WTC11 (cell line): ENCODE data around the gene RPL11. TPM values are rescaled to one million over a fixed set of nuclear protein-coding genes. Genes with fewer than 3 reads are reported as not detected.

ENCODE experiments used
- ATAC-seq: fragments of 200-7000 bp; cut with Tn5 transposase; 2 replicates; pipeline ENCODE4 v1.10.0; 2021; ENCODE audit warnings: mild to moderate bottlenecking, moderate library complexity
- CTCF ChIA-PET: fragments of 300-600 bp; sonication (Branson Sonifier 250); formaldehyde crosslinking; loops from one replicate; lab custom pipeline; 2021; ENCODE audit warnings: antibody characterized with exemption; lab: Charles Lee
- POLR2A ChIA-PET: fragments of 350-600 bp; sonication (Branson Sonifier 250); formaldehyde crosslinking; loops from one replicate; lab custom pipeline; 2021; ENCODE audit warnings: antibody characterized with exemption; lab: Charles Lee
- DNase-seq: peaks from one replicate; pipeline ENCODE4 v3.0.0; 2021; ENCODE audit warnings: low spot score
- H3K27ac Mint-ChIP-seq: 2 replicates; pipeline ENCODE4 v1.8.0; 2021; ENCODE audit warnings: mixed read lengths
- H3K27me3 Mint-ChIP-seq: 2 replicates; pipeline ENCODE4 v1.8.0; 2021; ENCODE audit warnings: low read depth, mild to moderate bottlenecking, moderate library complexity, mixed read lengths
- H3K36me3 Mint-ChIP-seq: 2 replicates; pipeline ENCODE4 v1.8.0; 2021; ENCODE audit warnings: mixed read lengths
- H3K4me1 Mint-ChIP-seq: 2 replicates; pipeline ENCODE4 v1.8.0; 2022; ENCODE audit warnings: mixed read lengths
- H3K4me3 Mint-ChIP-seq: 2 replicates; pipeline ENCODE4 v1.8.0; 2021; ENCODE audit warnings: mild to moderate bottlenecking, moderate library complexity, mixed read lengths
- H3K9me3 Mint-ChIP-seq: 2 replicates; pipeline ENCODE4 v1.8.0; 2021; ENCODE audit warnings: mixed read lengths
- ATF1 ChIP-seq: sonication (generic); formaldehyde crosslinking; IDR thresholded peaks from 2 replicates; pipeline ENCODE4 v1.8.1; 2023; ENCODE audit warnings: mild to moderate bottlenecking, moderate library complexity, missing genetic modification reagents
- CREM ChIP-seq: sonication (generic); formaldehyde crosslinking; IDR thresholded peaks from 2 replicates; pipeline ENCODE4 v1.8.1; 2022; ENCODE audit warnings: mild to moderate bottlenecking, missing genetic modification reagents, moderate library complexity
- E2F4 ChIP-seq: sonication (generic); formaldehyde crosslinking; IDR thresholded peaks from 2 replicates; pipeline ENCODE4 v1.8.1; 2022; ENCODE audit warnings: low read depth, mild to moderate bottlenecking, moderate library complexity, missing genetic modification reagents, borderline replicate concordance
- EMX1 ChIP-seq: fragments of 250-450 bp; sonication (Bioruptor Pico); IDR thresholded peaks from 2 replicates; pipeline ENCODE4 v1.8.0; 2021; ENCODE audit warnings: mild to moderate bottlenecking
- ESRRA ChIP-seq: sonication (generic); formaldehyde crosslinking; IDR thresholded peaks from 2 replicates; pipeline ENCODE4 v1.8.1; 2022; ENCODE audit warnings: mild to moderate bottlenecking, missing genetic modification reagents, borderline replicate concordance
- ETV6 ChIP-seq: sonication (generic); formaldehyde crosslinking; IDR thresholded peaks from 2 replicates; pipeline ENCODE4 v1.8.1; 2022; ENCODE audit warnings: mild to moderate bottlenecking, missing genetic modification reagents
- RELA ChIP-seq: sonication (generic); formaldehyde crosslinking; IDR thresholded peaks from 2 replicates; pipeline ENCODE4 v1.8.1; 2022; ENCODE audit warnings: missing genetic modification reagents, mild to moderate bottlenecking, borderline replicate concordance
- SMAD4 ChIP-seq: sonication (generic); formaldehyde crosslinking; IDR thresholded peaks from 2 replicates; pipeline ENCODE4 v1.8.0; 2022; ENCODE audit warnings: mild to moderate bottlenecking, missing genetic modification reagents
- SP1 ChIP-seq: sonication (generic); formaldehyde crosslinking; conservative IDR thresholded peaks from 2 replicates; pipeline ENCODE4 v1.8.1; 2022; ENCODE audit warnings: missing genetic modification reagents
- ZNF219 ChIP-seq: sonication (generic); formaldehyde crosslinking; IDR thresholded peaks from 2 replicates; pipeline ENCODE4 v1.8.0; 2023; ENCODE audit warnings: missing genetic modification reagents, mild to moderate bottlenecking, borderline replicate concordance
- ZNF396 ChIP-seq: fragments of 250-450 bp; sonication (Bioruptor Pico); IDR thresholded peaks from 2 replicates; pipeline ENCODE4 v1.8.0; 2021; ENCODE audit warnings: mild to moderate bottlenecking, moderate library complexity, borderline replicate concordance
- ZNF425 ChIP-seq: fragments of 250-450 bp; sonication (Bioruptor Pico); conservative IDR thresholded peaks from 2 replicates; pipeline ENCODE4 v1.9.0; 2021; ENCODE audit warnings: mild to moderate bottlenecking
- total RNA-seq: library from RNA; stranded (reverse); gene quantifications from 3 replicates; pipeline ENCODE4 v1.2.3, GENCODE V29; 2021
- TF ChIP-seq, protein P1 (sequence below): sonication (generic); formaldehyde crosslinking; IDR thresholded peaks from 2 replicates; pipeline ENCODE4 v1.8.0; 2022; ENCODE audit warnings: mild to moderate bottlenecking, missing genetic modification reagents
- TF ChIP-seq, protein P2 (sequence below): fragments of 250-450 bp; sonication (Bioruptor Pico); IDR thresholded peaks from 2 replicates; pipeline ENCODE4 v1.9.0; 2021; ENCODE audit warnings: mild to moderate bottlenecking
- TF ChIP-seq, protein P3 (sequence below): sonication (generic); formaldehyde crosslinking; IDR thresholded peaks from 2 replicates; pipeline ENCODE4 v1.8.0; 2022; ENCODE audit warnings: mild to moderate bottlenecking, missing genetic modification reagents
- TF ChIP-seq, protein P4 (sequence below): sonication (generic); formaldehyde crosslinking; IDR thresholded peaks from 2 replicates; pipeline ENCODE4 v1.8.0; 2022; ENCODE audit warnings: missing genetic modification reagents
- TF ChIP-seq, protein P5 (sequence below): sonication (generic); formaldehyde crosslinking; IDR thresholded peaks from 2 replicates; pipeline ENCODE4 v1.8.1; 2022; ENCODE audit warnings: low read depth, missing genetic modification reagents, borderline replicate concordance

Gene RPL11
- total RNA-seq, 1 experiment from 2014 or later = 1,406 TPM

- Mint-ChIP-seq H3K4me1 (no peaks in the 10 kb centered on the region), H3K36me3 (peaks cover 15% of the 10 kb centered on the region), H3K27ac (peak overlapping the region; percentile 24; the same call in 1 of the 2 replicates), H3K27me3 (no peaks in the 10 kb centered on the region), H3K4me3 (no peak overlapping the region)
- no peak for ATAC-seq
- DNase-seq = no peak
- TF ChIP-seq, protein P1, sequence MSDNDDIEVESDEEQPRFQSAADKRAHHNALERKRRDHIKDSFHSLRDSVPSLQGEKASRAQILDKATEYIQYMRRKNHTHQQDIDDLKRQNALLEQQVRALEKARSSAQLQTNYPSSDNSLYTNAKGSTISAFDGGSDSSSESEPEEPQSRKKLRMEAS (CRISPR knock-in tag) = no peak
- TF ChIP-seq ZNF396 (CRISPR knock-in tag) (no peak), ATF1 (no peak), ZNF219 (CRISPR knock-in tag) (no peak), ETV6 (no peak), SP1 (CRISPR knock-in tag) (no peak), EMX1 (CRISPR knock-in tag) (no peak), ESRRA (no peak), CREM (no peak), E2F4 (CRISPR knock-in tag) (no peak), ZNF425 (CRISPR knock-in tag) (no peak), SMAD4 (CRISPR knock-in tag) (no peak), RELA (CRISPR knock-in tag) (no peak)
- TF ChIP-seq, protein P2, sequence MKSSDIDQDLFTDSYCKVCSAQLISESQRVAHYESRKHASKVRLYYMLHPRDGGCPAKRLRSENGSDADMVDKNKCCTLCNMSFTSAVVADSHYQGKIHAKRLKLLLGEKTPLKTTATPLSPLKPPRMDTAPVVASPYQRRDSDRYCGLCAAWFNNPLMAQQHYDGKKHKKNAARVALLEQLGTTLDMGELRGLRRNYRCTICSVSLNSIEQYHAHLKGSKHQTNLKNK = no peak
- TF ChIP-seq, protein P3, sequence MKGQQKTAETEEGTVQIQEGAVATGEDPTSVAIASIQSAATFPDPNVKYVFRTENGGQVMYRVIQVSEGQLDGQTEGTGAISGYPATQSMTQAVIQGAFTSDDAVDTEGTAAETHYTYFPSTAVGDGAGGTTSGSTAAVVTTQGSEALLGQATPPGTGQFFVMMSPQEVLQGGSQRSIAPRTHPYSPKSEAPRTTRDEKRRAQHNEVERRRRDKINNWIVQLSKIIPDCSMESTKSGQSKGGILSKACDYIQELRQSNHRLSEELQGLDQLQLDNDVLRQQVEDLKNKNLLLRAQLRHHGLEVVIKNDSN (CRISPR knock-in tag) = no peak
- TF ChIP-seq, protein P4, sequence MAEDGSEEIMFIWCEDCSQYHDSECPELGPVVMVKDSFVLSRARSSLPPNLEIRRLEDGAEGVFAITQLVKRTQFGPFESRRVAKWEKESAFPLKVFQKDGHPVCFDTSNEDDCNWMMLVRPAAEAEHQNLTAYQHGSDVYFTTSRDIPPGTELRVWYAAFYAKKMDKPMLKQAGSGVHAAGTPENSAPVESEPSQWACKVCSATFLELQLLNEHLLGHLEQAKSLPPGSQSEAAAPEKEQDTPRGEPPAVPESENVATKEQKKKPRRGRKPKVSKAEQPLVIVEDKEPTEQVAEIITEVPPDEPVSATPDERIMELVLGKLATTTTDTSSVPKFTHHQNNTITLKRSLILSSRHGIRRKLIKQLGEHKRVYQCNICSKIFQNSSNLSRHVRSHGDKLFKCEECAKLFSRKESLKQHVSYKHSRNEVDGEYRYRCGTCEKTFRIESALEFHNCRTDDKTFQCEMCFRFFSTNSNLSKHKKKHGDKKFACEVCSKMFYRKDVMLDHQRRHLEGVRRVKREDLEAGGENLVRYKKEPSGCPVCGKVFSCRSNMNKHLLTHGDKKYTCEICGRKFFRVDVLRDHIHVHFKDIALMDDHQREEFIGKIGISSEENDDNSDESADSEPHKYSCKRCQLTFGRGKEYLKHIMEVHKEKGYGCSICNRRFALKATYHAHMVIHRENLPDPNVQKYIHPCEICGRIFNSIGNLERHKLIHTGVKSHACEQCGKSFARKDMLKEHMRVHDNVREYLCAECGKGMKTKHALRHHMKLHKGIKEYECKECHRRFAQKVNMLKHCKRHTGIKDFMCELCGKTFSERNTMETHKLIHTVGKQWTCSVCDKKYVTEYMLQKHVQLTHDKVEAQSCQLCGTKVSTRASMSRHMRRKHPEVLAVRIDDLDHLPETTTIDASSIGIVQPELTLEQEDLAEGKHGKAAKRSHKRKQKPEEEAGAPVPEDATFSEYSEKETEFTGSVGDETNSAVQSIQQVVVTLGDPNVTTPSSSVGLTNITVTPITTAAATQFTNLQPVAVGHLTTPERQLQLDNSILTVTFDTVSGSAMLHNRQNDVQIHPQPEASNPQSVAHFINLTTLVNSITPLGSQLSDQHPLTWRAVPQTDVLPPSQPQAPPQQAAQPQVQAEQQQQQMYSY (CRISPR knock-in tag) = no peak
- TF ChIP-seq, protein P5, sequence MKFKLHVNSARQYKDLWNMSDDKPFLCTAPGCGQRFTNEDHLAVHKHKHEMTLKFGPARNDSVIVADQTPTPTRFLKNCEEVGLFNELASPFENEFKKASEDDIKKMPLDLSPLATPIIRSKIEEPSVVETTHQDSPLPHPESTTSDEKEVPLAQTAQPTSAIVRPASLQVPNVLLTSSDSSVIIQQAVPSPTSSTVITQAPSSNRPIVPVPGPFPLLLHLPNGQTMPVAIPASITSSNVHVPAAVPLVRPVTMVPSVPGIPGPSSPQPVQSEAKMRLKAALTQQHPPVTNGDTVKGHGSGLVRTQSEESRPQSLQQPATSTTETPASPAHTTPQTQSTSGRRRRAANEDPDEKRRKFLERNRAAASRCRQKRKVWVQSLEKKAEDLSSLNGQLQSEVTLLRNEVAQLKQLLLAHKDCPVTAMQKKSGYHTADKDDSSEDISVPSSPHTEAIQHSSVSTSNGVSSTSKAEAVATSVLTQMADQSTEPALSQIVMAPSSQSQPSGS (CRISPR knock-in tag) = no peak
- TF ChIP-seq, all 79 proteins: peak for 0
- POLR2A ChIA-PET = no interaction called here
- CTCF ChIA-PET = no interaction called here
- H3K9me3 Mint-ChIP-seq = no peaks in the 10 kb centered on the region
Measured at GRCh38 chr1:23709229-23709628, 17.6 kb downstream of the RPL11 start.
